H7 (cell line): ENCODE data around the gene ICE1. TPM values are rescaled to one million over a fixed set of nuclear protein-coding genes. Genes with fewer than 3 reads are reported as not detected.
"Not testable (repeated sequence)": the region's sequence is repeated elsewhere in the genome, so short reads cannot be mapped to it uniquely, and the experiment has no call there.

Experiments used
- DNase-seq: peaks from one replicate; pipeline ENCODE4 v3.0.0; 2012
- H3K27me3 ChIP-seq: 2 replicates; pipeline ENCODE4 v1.6.0; 2011; ENCODE audit warnings: mild to moderate bottlenecking, low read length; ENCODE audit not compliant: control insufficient read depth, insufficient read depth
- H3K36me3 ChIP-seq: replicated peaks from 2 replicates; pipeline ENCODE4 v1.5.1; 2011; ENCODE audit warnings: low read length; ENCODE audit not compliant: control insufficient read depth, insufficient read depth
- H3K4me3 ChIP-seq: 2 replicates; pipeline ENCODE4 v1.5.1; 2011; ENCODE audit warnings: low read depth, mild to moderate bottlenecking, control low read depth, low read length, moderate library complexity; ENCODE audit not compliant: insufficient read depth
- total RNA-seq: library from RNA; depleted of rRNA; stranded (reverse); fragments of >200 nt; shearing (Covaris generic); gene quantifications from 2 replicates; pipeline ENCODE4 v1.2.3, GENCODE V29; 2014

Gene ICE1
- total RNA-seq, 1 experiment from 2014 or later: 20.3 TPM

GRCh38 chr5:5481206-5481605 is 58.7 kb downstream of the ICE1 start:
- no peak overlapping the region for H3K4me3 ChIP-seq
- no peaks in the 10 kb centered on the region for H3K27me3 ChIP-seq
- H3K36me3 ChIP-seq: peaks cover 6% of the 10 kb centered on the region
- DNase-seq: no peak

- DNase-seq: no peak
- Histone ChIP-seq H3K36me3 (peaks cover 4% of the 10 kb centered on the region), H3K4me3 (no peak overlapping the region), H3K27me3 (no peaks in the 10 kb centered on the region)
These were observed 59.2 kb downstream of the ICE1 start for GRCh38 chr5:5481633-5482032.

- peaks cover 7% of the 10 kb centered on the region for H3K36me3 ChIP-seq
These were observed 60.9 kb downstream of the ICE1 start for GRCh38 chr5:5483350-5483749.

GRCh38 chr5:5483880-5484598 is 61.6 kb downstream of the ICE1 start:
- DNase-seq: peak; percentile 37
- Histone ChIP-seq H3K36me3 (peaks cover 7% of the 10 kb centered on the region), H3K4me3 (no peak overlapping the region), H3K27me3 (no peaks in the 10 kb centered on the region)

More at GRCh38 chr5:5483350-5483749, 60.9 kb downstream of the ICE1 start:
- no peak overlapping the region for H3K4me3 ChIP-seq
- H3K27me3 ChIP-seq: no peaks in the 10 kb centered on the region
- no peak for DNase-seq

GRCh38 chr5:5486122-5486521 is 63.6 kb downstream of the ICE1 start:
- Histone ChIP-seq H3K36me3 (peaks cover 10% of the 10 kb centered on the region), H3K4me3 (no peak overlapping the region), H3K27me3 (no peaks in the 10 kb centered on the region)
- DNase-seq: no peak

GRCh38 chr5:5487585-5488360 is 65.3 kb downstream of the ICE1 start:
- no peak for DNase-seq
- peaks cover 10% of the 10 kb centered on the region for H3K36me3 ChIP-seq
- H3K4me3 ChIP-seq: no peak overlapping the region
- H3K27me3 ChIP-seq: no peaks in the 10 kb centered on the region

GRCh38 chr5:5490774-5491347 is 68.4 kb downstream of the ICE1 start:
- H3K27me3 ChIP-seq: no peaks in the 10 kb centered on the region; the same call in none of the 2 replicates
- DNase-seq: no peak
- no peak overlapping the region for H3K4me3 ChIP-seq
- peaks cover 8% of the 10 kb centered on the region for H3K36me3 ChIP-seq

- no peaks in the 10 kb centered on the region; the same call in none of the 2 replicates for H3K27me3 ChIP-seq
- H3K36me3 ChIP-seq: peaks cover 6% of the 10 kb centered on the region
- H3K4me3 ChIP-seq: no peak overlapping the region
- peak; percentile 60 for DNase-seq
These were observed 69.8 kb downstream of the ICE1 start for GRCh38 chr5:5492087-5492933.

- DNase-seq, H3K27me3 ChIP-seq, H3K36me3 ChIP-seq, H3K4me3 ChIP-seq: not testable (repeated sequence)
These were observed 70.4 kb downstream of the ICE1 start for GRCh38 chr5:5492934-5493271.

GRCh38 chr5:5494489-5495402 is 72.3 kb downstream of the ICE1 start:
- peak; percentile 97 for DNase-seq
- Histone ChIP-seq H3K36me3 (no peaks in the 10 kb centered on the region), H3K27me3 (no peaks in the 10 kb centered on the region; the same call in none of the 2 replicates), H3K4me3 (peak overlapping the region; percentile 29)

GRCh38 chr5:5497152-5497788 is 74.8 kb downstream of the ICE1 start:
- peak; percentile 82 for DNase-seq
- H3K36me3 ChIP-seq: no peaks in the 10 kb centered on the region
- H3K27me3 ChIP-seq: no peaks in the 10 kb centered on the region; the same call in none of the 2 replicates
- H3K4me3 ChIP-seq: no peak overlapping the region

GRCh38 chr5:5499442-5499841 is 77.0 kb downstream of the ICE1 start:
- H3K36me3 ChIP-seq: no peaks in the 10 kb centered on the region
- no peak overlapping the region for H3K4me3 ChIP-seq
- no peaks in the 10 kb centered on the region; the same call in none of the 2 replicates for H3K27me3 ChIP-seq
- no peak for DNase-seq

GRCh38 chr5:5504325-5504724 is 81.8 kb downstream of the ICE1 start:
- Histone ChIP-seq H3K27me3 (no peaks in the 10 kb centered on the region; the same call in 1 of the 2 replicates), H3K36me3 (no peaks in the 10 kb centered on the region), H3K4me3 (no peak overlapping the region)
- no peak for DNase-seq
